GM12891 (cell line): ENCODE results near the gene PGPEP1.

ENCODE experiments used
- PAX5 ChIP-seq: IDR thresholded peaks from 2 replicates; pipeline ENCODE4 v1.6.1; 2011; ENCODE audit warnings: low read length, moderate library complexity, mild to moderate bottlenecking; ENCODE audit not compliant: insufficient read depth, severe bottlenecking
- POLR2A ChIP-seq: IDR thresholded peaks from 2 replicates; pipeline ENCODE4 v1.6.1; 2011; ENCODE audit warnings: low read depth, low read length, control low read depth
- POLR2AphosphoS5 ChIP-seq: IDR thresholded peaks from 2 replicates; pipeline ENCODE4 v1.6.1; 2011; ENCODE audit warnings: low read depth, low read length, control low read depth
- TAF1 ChIP-seq: IDR thresholded peaks from 2 replicates; pipeline ENCODE4 v1.6.1; 2011; ENCODE audit warnings: low read depth, low read length, control low read depth

- TF ChIP-seq TAF1 = no peak
- no peak for TF ChIP-seq POLR2A
- no peak for TF ChIP-seq POLR2AphosphoS5
- no peak for TF ChIP-seq PAX5
These were observed 72.3 kb downstream of the PGPEP1 start for GRCh38 chr19:18412610-18413239.
